Peyer's patch (tissue), 4 donors: ENCODE results near the gene IRF4.

Source experiments
- CTCF ChIP-seq, 6 experiments: fragments of 450-650 bp in 4 of 6; fragments of 200-600 bp in 2 of 6; sonication (generic) in 1 of 6; IDR thresholded peaks; one replicate each; pipeline ENCODE4 v1.5.1; 2017 to 2019; ENCODE audit warnings: antibody characterized with exemption in 6 of 6, mild to moderate bottlenecking in 3 of 6, moderate library complexity in 1 of 6
- POLR2A ChIP-seq, 2 donors: fragments of 450-650 bp; IDR thresholded peaks; one replicate each; pipeline ENCODE4 v1.5.1; 2017; ENCODE audit warnings: antibody characterized with exemption in 2 of 2, mild to moderate bottlenecking in 2 of 2, moderate library complexity in 2 of 2

GRCh38 chr6:352474-352873 is 39.1 kb upstream of the IRF4 start:
- TF ChIP-seq CTCF (IDR thresholded peaks at IDR 0.05) (no peak), POLR2A (IDR thresholded peaks at IDR 0.05) (no peak)
